PC-3 (cell line): ENCODE measurements around the gene EVPL.

Source experiments
- CTCF ChIP-seq: fragments of 300-600 bp; sonication (generic); conservative IDR thresholded peaks from 2 replicates; pipeline ENCODE4 v1.5.1; 2017; ENCODE audit warnings: antibody characterized with exemption, low read depth, mild to moderate bottlenecking, low read length
- EZH2 ChIP-seq: fragments of 300-600 bp; sonication (generic); IDR thresholded peaks from one replicate; pipeline ENCODE4 v1.6.1; 2017; ENCODE audit warnings: antibody characterized with exemption, mild to moderate bottlenecking, low read length; ENCODE audit not compliant: unreplicated experiment

- TF ChIP-seq CTCF = no peak
- TF ChIP-seq EZH2 = no peak
These were observed 10.9 kb upstream of the EVPL start for GRCh38 chr17:76038050-76038449.
